SK-N-SH treated with all-trans-retinoic acid at 6 μM for 48 hours (cell line): ENCODE data around the gene UPK3A.

Experiments
- ATAC-seq: fragments of 200-7000 bp; cut with Tn5 transposase; 3 replicates; pipeline ENCODE4 v1.9.1; 2020; ENCODE audit warnings: mild to moderate bottlenecking, moderate library complexity
- ARNTL ChIP-seq: fragments of 450-650 bp; formaldehyde crosslinking; IDR thresholded peaks from 2 replicates; pipeline ENCODE4 v1.5.0; 2020; ENCODE audit warnings: low read depth, mild to moderate bottlenecking, moderate library complexity, borderline replicate concordance
- BACH2 ChIP-seq: fragments of 250-450 bp; sonication (Bioruptor Pico); IDR thresholded peaks from 2 replicates; pipeline ENCODE4 v1.9.0; 2021; ENCODE audit warnings: mild to moderate bottlenecking, borderline replicate concordance
- CSDC2 ChIP-seq: fragments of 250-450 bp; sonication (Bioruptor Pico); IDR thresholded peaks from 2 replicates; pipeline ENCODE4 v1.5.0; 2020; ENCODE audit warnings: mild to moderate bottlenecking, moderate library complexity
- CSRNP3 ChIP-seq: fragments of 250-450 bp; sonication (Bioruptor Pico); IDR thresholded peaks from 2 replicates; pipeline ENCODE4 v1.5.1; 2021; ENCODE audit warnings: mild to moderate bottlenecking, moderate library complexity
- GLIS3 ChIP-seq: fragments of 250-450 bp; sonication (Bioruptor Pico); IDR thresholded peaks from 2 replicates; pipeline ENCODE4 v1.5.0; 2020; ENCODE audit warnings: mild to moderate bottlenecking, moderate library complexity
- ISL1 ChIP-seq: fragments of 250-450 bp; sonication (Bioruptor Pico); IDR thresholded peaks from 2 replicates; pipeline ENCODE4 v2.1.2; 2022; ENCODE audit warnings: mild to moderate bottlenecking, moderate library complexity
- OSR1 ChIP-seq: fragments of 250-450 bp; sonication (Bioruptor Pico); IDR thresholded peaks from 2 replicates; pipeline ENCODE4 v1.8.0; 2022; ENCODE audit warnings: moderate library complexity, mild to moderate bottlenecking, inconsistent platforms
- POU6F1 ChIP-seq: fragments of 250-450 bp; sonication (Bioruptor Pico); IDR thresholded peaks from 2 replicates; pipeline ENCODE4 v1.8.0; 2021; ENCODE audit warnings: low read depth, mild to moderate bottlenecking, moderate library complexity, borderline replicate concordance
- PPARA ChIP-seq: fragments of 250-450 bp; sonication (Bioruptor Pico); IDR thresholded peaks from 2 replicates; pipeline ENCODE4 v1.5.0; 2020; ENCODE audit warnings: mild to moderate bottlenecking, borderline replicate concordance
- SNAI2 ChIP-seq: fragments of 250-450 bp; sonication (Bioruptor Pico); IDR thresholded peaks from 2 replicates; pipeline ENCODE4 v1.5.0; 2020; ENCODE audit warnings: mild to moderate bottlenecking, moderate library complexity
- TCF4 ChIP-seq: fragments of 250-450 bp; sonication (Bioruptor Pico); IDR thresholded peaks from 2 replicates; pipeline ENCODE4 v1.8.0; 2021; ENCODE audit warnings: mild to moderate bottlenecking, moderate library complexity, borderline replicate concordance
- TOX ChIP-seq: fragments of 250-450 bp; sonication (Bioruptor Pico); IDR thresholded peaks from 2 replicates; pipeline ENCODE4 v1.8.0; 2021; ENCODE audit warnings: mild to moderate bottlenecking, moderate library complexity, borderline replicate concordance
- ZFP3 ChIP-seq: fragments of 250-450 bp; sonication (Bioruptor Pico); IDR thresholded peaks from 2 replicates; pipeline ENCODE4 v1.5.0; 2020; ENCODE audit warnings: mild to moderate bottlenecking, moderate library complexity
- ZNF70 ChIP-seq: fragments of 450-650 bp; formaldehyde crosslinking; IDR thresholded peaks from 2 replicates; pipeline ENCODE4 v1.5.0; 2020; ENCODE audit warnings: mild to moderate bottlenecking, moderate library complexity
- ZNF8 ChIP-seq: fragments of 450-650 bp; formaldehyde crosslinking; IDR thresholded peaks from 2 replicates; pipeline ENCODE4 v1.5.0; 2020; ENCODE audit warnings: mild to moderate bottlenecking, moderate library complexity
- TF ChIP-seq, protein P1 (sequence below): fragments of 250-450 bp; sonication (Bioruptor Pico); IDR thresholded peaks from 2 replicates; pipeline ENCODE4 v1.5.1; 2020; ENCODE audit warnings: low read depth, mild to moderate bottlenecking, moderate library complexity
- TF ChIP-seq, protein P2 (sequence below): fragments of 250-450 bp; sonication (Bioruptor Pico); IDR thresholded peaks from 2 replicates; pipeline ENCODE4 v1.5.0; 2020; ENCODE audit warnings: mild to moderate bottlenecking, moderate library complexity
- TF ChIP-seq, protein P3 (sequence below): fragments of 250-450 bp; sonication (Bioruptor Pico); IDR thresholded peaks from 2 replicates; pipeline ENCODE4 v1.8.0; 2020; ENCODE audit warnings: mild to moderate bottlenecking, moderate library complexity, borderline replicate concordance

Gene UPK3A

DNA sequence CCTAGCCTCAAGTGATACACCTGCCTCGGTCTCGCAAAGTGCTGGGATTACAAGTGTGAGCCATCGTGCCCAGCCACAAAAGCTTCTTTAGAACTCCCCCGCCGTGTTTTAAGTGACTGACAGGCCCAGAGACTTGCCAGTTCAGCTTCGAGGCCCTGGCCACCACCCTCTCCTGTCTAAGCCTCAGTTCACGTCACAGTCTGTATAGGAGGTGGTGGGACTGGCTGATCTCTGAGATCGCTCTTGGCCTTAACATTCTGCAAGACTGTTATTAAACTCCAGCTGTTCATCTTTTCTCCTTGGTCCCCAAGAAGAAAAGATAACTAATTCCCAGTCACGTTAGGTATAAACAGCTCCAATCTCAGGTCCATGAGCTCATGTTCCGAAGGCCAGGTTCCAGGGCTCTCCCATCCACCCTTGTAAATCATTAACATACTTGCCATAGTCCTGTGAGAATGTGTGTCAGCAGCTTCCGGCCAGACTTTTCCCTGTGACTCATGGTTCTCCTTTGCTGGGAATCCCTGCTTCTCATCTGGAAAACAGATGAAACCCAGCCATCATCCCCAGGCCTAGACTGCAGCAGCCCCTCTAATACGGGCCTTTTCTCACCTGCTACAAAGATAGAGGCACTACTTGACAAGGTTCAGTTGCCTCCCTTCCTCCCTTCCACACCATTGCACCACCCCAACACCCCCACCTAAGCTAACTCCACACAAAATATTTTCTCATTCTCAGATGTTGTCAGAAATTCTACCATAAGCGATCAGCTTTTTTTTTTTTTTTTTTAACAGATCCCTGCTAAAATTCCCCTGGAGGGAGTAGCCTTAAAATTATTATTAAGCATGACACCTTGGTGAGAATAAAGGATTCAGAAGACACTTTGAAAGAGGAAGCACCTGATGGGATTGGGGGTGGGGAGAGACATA, 38.4 kb upstream of the UPK3A start (continued):
- TF ChIP-seq BACH2 (CRISPR knock-in tag) (no peak), OSR1 (CRISPR knock-in tag) (no peak), ZFP3 (CRISPR knock-in tag) (0 out of 2 replicates have a peak, but pooled peaks have one; percentile 55), ZNF70 (CRISPR knock-in tag) (no peak), PPARA (no peak), CSDC2 (CRISPR knock-in tag) (no peak), ARNTL (CRISPR knock-in tag) (no peak), TOX (CRISPR knock-in tag) (no peak), CSRNP3 (no peak), POU6F1 (CRISPR knock-in tag) (no peak), SNAI2 (CRISPR knock-in tag) (no peak)
- TF ChIP-seq, protein P1, sequence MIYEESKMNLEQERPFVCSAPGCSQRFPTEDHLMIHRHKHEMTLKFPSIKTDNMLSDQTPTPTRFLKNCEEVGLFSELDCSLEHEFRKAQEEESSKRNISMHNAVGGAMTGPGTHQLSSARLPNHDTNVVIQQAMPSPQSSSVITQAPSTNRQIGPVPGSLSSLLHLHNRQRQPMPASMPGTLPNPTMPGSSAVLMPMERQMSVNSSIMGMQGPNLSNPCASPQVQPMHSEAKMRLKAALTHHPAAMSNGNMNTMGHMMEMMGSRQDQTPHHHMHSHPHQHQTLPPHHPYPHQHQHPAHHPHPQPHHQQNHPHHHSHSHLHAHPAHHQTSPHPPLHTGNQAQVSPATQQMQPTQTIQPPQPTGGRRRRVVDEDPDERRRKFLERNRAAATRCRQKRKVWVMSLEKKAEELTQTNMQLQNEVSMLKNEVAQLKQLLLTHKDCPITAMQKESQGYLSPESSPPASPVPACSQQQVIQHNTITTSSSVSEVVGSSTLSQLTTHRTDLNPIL (CRISPR knock-in tag): peak; percentile 42; the same call in 1 of the 2 replicates

DNA sequence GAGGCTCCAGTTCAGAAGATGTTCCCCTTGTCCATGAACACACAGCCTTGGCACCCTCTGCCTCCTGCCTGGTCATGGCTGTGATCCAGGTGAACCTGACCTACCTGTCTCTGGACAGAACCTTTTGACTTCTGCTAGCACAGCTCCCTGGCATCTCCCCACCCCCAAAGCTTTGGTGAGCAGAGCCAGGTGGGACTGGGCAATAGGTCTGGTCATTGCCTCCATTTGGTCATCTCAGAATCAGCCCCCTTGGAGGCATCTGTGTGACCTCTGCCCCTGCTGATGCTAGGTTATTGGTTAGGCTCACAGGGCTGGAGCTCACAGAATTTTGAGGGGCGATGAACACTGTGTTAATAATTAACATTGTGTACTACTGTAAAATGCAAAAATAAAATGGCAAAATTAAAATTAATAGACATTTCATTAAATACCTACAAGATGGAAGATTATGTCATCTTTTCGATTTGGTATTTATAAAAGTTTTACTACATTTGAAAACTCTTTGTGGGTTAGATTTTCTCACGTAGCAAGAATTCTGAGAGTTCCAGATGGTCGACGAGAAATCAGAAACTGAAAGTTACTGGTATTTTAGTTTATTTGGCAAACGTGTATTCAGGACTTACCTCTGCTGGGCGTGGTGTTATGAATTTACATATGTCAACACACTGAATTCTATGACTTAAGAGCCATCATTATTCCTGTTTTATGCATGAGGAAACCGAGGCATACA, 35.8 kb upstream of the UPK3A start:
- TF ChIP-seq TOX (CRISPR knock-in tag): no peak
- no peak for TF ChIP-seq GLIS3 (CRISPR knock-in tag)
- no peak for TF ChIP-seq POU6F1 (CRISPR knock-in tag)
- no peak for TF ChIP-seq PPARA
- TF ChIP-seq ARNTL (CRISPR knock-in tag): no peak
- TF ChIP-seq CSRNP3: no peak
- no peak for TF ChIP-seq TCF4
- no peak for TF ChIP-seq ISL1 (CRISPR knock-in tag)
- no peak for TF ChIP-seq ZNF70 (CRISPR knock-in tag)
- TF ChIP-seq, protein P1 (CRISPR knock-in tag): no peak
- TF ChIP-seq, protein P2, sequence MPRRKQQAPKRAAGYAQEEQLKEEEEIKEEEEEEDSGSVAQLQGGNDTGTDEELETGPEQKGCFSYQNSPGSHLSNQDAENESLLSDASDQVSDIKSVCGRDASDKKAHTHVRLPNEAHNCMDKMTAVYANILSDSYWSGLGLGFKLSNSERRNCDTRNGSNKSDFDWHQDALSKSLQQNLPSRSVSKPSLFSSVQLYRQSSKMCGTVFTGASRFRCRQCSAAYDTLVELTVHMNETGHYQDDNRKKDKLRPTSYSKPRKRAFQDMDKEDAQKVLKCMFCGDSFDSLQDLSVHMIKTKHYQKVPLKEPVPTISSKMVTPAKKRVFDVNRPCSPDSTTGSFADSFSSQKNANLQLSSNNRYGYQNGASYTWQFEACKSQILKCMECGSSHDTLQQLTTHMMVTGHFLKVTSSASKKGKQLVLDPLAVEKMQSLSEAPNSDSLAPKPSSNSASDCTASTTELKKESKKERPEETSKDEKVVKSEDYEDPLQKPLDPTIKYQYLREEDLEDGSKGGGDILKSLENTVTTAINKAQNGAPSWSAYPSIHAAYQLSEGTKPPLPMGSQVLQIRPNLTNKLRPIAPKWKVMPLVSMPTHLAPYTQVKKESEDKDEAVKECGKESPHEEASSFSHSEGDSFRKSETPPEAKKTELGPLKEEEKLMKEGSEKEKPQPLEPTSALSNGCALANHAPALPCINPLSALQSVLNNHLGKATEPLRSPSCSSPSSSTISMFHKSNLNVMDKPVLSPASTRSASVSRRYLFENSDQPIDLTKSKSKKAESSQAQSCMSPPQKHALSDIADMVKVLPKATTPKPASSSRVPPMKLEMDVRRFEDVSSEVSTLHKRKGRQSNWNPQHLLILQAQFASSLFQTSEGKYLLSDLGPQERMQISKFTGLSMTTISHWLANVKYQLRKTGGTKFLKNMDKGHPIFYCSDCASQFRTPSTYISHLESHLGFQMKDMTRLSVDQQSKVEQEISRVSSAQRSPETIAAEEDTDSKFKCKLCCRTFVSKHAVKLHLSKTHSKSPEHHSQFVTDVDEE (CRISPR knock-in tag): no peak
- TF ChIP-seq, protein P3, sequence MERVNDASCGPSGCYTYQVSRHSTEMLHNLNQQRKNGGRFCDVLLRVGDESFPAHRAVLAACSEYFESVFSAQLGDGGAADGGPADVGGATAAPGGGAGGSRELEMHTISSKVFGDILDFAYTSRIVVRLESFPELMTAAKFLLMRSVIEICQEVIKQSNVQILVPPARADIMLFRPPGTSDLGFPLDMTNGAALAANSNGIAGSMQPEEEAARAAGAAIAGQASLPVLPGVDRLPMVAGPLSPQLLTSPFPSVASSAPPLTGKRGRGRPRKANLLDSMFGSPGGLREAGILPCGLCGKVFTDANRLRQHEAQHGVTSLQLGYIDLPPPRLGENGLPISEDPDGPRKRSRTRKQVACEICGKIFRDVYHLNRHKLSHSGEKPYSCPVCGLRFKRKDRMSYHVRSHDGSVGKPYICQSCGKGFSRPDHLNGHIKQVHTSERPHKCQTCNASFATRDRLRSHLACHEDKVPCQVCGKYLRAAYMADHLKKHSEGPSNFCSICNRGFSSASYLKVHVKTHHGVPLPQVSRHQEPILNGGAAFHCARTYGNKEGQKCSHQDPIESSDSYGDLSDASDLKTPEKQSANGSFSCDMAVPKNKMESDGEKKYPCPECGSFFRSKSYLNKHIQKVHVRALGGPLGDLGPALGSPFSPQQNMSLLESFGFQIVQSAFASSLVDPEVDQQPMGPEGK (CRISPR knock-in tag): no peak
- TF ChIP-seq ZNF8 (CRISPR knock-in tag): no peak
- TF ChIP-seq, all 23 proteins: peak for 0
- ATAC-seq: no peak
